ENCODE data around the gene DGKH. TPM values are rescaled to one million over a fixed set of nuclear protein-coding genes. Genes with fewer than 3 reads are reported as not detected.
A peak's percentile ranks its signal among the peaks of the same experiment; 100 is the strongest.

Gene DGKH
- total RNA-seq, 1 donor from 2014 or later, result 2.2 TPM

DNA sequence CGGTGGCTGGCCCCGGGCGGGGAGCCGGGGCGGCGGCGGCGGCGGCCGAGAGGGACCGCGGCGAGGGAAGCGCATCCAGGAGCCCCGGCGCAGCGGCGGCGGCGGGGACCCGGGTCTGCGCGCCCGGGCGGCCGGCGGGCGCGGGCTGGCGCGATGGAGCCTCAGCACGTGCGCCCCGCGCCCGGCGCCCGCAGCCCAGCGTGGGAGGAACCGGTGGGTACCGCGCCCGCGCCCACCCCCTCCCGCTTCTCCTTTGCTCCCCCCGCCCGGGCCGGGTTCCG lies 7.8 kb upstream of the DGKH start:
- intact Hi-C loops (cut with micrococcal nuclease), result loop anchor here (1.0 to 10.0 kb wide), 6 partner anchors 124 to 1116 kb away; partner anchors contain the start of gene NAA16
- H3K4me3 Mint-ChIP-seq, result peak overlapping the region; percentile 81
- peaks cover 8% of the 10 kb centered on the region for H3K9me3 Mint-ChIP-seq
- H3K27ac Mint-ChIP-seq, result no peak overlapping the region
- H3K27me3 Mint-ChIP-seq, result peaks cover 7% of the 10 kb centered on the region
- POLR2A ChIA-PET, result no interaction called here
- ATAC-seq (ENCODE audit: low read depth) (no peak), DNase-seq (no peak)
- peaks cover 16% of the 10 kb centered on the region for H3K4me1 Mint-ChIP-seq
- H3K36me3 Mint-ChIP-seq (ENCODE audit: low read depth), result peaks cover 3% of the 10 kb centered on the region
- CTCF ChIA-PET, result no interaction called here
- TF ChIP-seq, protein P1, sequence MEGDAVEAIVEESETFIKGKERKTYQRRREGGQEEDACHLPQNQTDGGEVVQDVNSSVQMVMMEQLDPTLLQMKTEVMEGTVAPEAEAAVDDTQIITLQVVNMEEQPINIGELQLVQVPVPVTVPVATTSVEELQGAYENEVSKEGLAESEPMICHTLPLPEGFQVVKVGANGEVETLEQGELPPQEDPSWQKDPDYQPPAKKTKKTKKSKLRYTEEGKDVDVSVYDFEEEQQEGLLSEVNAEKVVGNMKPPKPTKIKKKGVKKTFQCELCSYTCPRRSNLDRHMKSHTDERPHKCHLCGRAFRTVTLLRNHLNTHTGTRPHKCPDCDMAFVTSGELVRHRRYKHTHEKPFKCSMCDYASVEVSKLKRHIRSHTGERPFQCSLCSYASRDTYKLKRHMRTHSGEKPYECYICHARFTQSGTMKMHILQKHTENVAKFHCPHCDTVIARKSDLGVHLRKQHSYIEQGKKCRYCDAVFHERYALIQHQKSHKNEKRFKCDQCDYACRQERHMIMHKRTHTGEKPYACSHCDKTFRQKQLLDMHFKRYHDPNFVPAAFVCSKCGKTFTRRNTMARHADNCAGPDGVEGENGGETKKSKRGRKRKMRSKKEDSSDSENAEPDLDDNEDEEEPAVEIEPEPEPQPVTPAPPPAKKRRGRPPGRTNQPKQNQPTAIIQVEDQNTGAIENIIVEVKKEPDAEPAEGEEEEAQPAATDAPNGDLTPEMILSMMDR (IDR thresholded peaks at IDR 0.05), result no peak

DNA sequence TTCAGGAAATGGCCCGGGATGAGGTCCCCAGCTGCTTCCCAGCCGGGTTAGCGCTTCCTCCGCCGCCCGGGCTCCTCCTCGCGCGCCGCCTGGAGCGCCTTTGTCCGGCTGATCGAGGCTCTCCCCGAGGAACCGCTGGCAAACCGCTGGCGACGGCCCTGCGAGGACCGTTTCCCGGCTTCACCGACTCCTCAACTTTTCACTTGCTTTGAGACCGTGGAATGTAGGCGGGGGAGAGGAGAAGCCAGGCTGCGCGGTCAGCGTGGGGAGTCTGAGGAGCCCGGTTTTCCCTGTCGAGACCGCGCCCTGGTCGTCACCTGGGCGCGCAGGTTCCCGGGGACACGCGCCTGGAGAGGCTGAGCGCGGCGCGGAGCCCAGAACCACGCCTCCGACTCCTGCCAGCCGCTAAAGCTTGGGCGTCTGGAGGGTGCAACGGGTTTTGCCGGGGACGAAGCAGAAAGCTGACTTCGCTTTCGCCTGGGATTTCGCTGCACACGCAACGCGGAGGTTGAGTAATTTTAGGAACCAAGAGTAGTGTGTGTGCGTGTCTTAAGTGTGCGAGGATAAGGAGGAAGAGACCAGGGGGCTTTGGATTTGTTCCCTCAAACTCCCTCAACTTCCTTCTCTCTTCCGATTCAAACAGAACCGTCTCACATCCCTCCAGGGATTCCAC lies 7.3 kb upstream of the DGKH start:
- Mint-ChIP-seq H3K27me3 (peaks cover 11% of the 10 kb centered on the region), H3K27ac (no peak overlapping the region), H3K36me3 (ENCODE audit: low read depth) (peaks cover 3% of the 10 kb centered on the region), H3K4me1 (peaks cover 16% of the 10 kb centered on the region), H3K4me3 (peak overlapping the region; percentile 81), H3K9me3 (peaks cover 3% of the 10 kb centered on the region)
- ATAC-seq (ENCODE audit: low read depth), result no peak
- peak; percentile 35 for DNase-seq
- TF ChIP-seq, protein P1 (IDR thresholded peaks at IDR 0.05), result no peak
- ChIA-PET CTCF (no interaction called here), POLR2A (no interaction called here)
- intact Hi-C loops (cut with micrococcal nuclease), result loop anchor here (2.0 to 10.0 kb wide), 5 partner anchors 124 to 1116 kb away; partner anchors contain the start of gene NAA16

DNA sequence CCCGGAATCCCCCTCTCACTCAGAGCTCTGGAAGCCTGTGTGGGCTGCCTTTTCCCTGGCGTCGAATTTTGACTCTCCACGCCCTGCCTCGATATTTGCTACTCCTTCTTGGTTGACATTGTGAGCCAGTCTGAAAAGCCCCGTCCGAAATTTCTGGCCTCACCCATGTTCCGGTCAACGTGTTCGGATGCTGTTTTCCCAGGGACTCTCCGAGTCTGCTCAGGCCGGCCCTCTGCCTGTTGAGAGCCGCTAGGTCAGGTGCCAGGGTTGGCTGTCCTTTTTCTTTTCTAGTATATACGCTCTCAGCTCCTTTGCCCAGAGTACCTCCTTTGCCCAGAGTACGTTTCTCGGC lies 6.8 kb upstream of the DGKH start:
- ChIA-PET CTCF (no interaction called here), POLR2A (no interaction called here)
- H3K9me3 Mint-ChIP-seq, result no peaks in the 10 kb centered on the region
- ATAC-seq (ENCODE audit: low read depth), result no peak
- H3K4me3 Mint-ChIP-seq, result peak overlapping the region; percentile 81
- no peak for DNase-seq
- peak overlapping the region; percentile 71 for H3K27ac Mint-ChIP-seq
- intact Hi-C loops (cut with micrococcal nuclease), result loop anchor here (2.0 to 10.0 kb wide), 5 partner anchors 125 to 1117 kb away; partner anchors contain the start of gene NAA16
- peaks cover 15% of the 10 kb centered on the region for H3K27me3 Mint-ChIP-seq
- H3K36me3 Mint-ChIP-seq (ENCODE audit: low read depth), result peaks cover 3% of the 10 kb centered on the region
- TF ChIP-seq, protein P1 (IDR thresholded peaks at IDR 0.05), result no peak
- H3K4me1 Mint-ChIP-seq, result peaks cover 16% of the 10 kb centered on the region

DNA sequence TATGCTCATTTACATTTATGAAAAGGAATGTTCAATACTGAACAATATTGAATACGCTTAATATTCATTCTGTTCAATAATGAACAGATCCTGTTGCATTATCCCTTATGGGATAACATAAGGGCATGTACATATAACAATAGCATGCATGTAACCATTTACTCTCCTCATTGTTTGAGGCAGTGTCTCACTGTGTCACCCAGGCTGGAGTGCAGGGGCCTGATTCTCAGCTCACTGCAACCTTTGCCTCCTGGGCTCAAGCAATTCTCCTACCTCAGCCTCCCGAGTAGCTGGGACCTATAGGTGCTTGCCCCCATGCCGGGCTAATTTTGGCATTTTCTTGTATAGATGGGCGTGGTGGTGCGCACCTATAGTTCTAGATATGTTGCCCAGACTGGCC lies 4.8 kb upstream of the DGKH start:
- no peak for DNase-seq
- Mint-ChIP-seq H3K4me3 (no peak overlapping the region), H3K27ac (no peak overlapping the region), H3K4me1 (peaks cover 24% of the 10 kb centered on the region), H3K27me3 (peaks cover 25% of the 10 kb centered on the region), H3K36me3 (ENCODE audit: low read depth) (peaks cover 3% of the 10 kb centered on the region), H3K9me3 (no peaks in the 10 kb centered on the region)
- intact Hi-C loops (cut with micrococcal nuclease), result loop anchor here (10.0 kb wide), 2 partner anchors 549 to 1119 kb away; no protein-coding TSS in a partner anchor
- ATAC-seq (ENCODE audit: low read depth), result no peak
- ChIA-PET POLR2A (interaction anchor here (0.6 kb wide), 1 partner anchor 52 kb away, joined by 8 read pairs; no protein-coding TSS in a partner anchor), CTCF (no interaction called here)
- TF ChIP-seq, protein P1 (IDR thresholded peaks at IDR 0.05), result no peak

DNA sequence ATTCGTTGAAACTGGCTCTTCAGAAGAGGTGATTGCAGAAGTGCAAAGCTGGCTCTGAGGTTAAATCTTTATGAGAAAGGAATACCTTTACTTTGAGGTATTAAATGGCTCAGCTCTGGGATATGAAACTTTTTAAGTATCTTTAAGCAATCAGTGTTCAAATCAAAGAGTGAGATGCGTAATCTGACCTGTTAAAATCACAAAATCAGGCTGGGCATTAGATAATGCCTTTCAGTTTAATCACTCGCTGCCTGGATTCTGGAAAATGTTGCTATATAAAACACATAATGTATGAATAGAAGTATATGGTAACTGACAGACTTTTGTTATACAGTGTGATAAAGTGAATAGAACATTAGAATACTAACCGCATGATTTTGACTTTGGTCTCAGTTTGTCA lies 2.0 kb upstream of the DGKH start:
- Mint-ChIP-seq H3K4me3 (no peak overlapping the region), H3K27me3 (peaks cover 33% of the 10 kb centered on the region), H3K4me1 (peaks cover 19% of the 10 kb centered on the region), H3K9me3 (no peaks in the 10 kb centered on the region), H3K27ac (no peak overlapping the region), H3K36me3 (ENCODE audit: low read depth) (no peaks in the 10 kb centered on the region)
- ATAC-seq (ENCODE audit: low read depth) (no peak), DNase-seq (no peak)
- ChIA-PET CTCF (no interaction called here), POLR2A (no interaction called here)
- TF ChIP-seq, protein P1 (IDR thresholded peaks at IDR 0.05), result no peak
- intact Hi-C loops (cut with micrococcal nuclease), result loop anchor here (5.0 to 10.0 kb wide), 4 partner anchors 552 to 1831 kb away; partner anchors contain the start of genes CCDC122, LACC1 and WBP4

Data from activated B cell treated with CpG ODN at 0.5 μM for 24 hours (primary cell).